H1 (cell line): ENCODE results near the gene PFN2. TPM values are rescaled to one million over a fixed set of nuclear protein-coding genes. Genes with fewer than 3 reads are reported as not detected.

Experiments used
- BRCA1 ChIP-seq: IDR thresholded peaks from 2 replicates; pipeline ENCODE4 v1.6.1; 2012; ENCODE audit warnings: low read depth, low read length, improper control_type of control experiment
- EP300 ChIP-seq, 2 experiments: IDR thresholded peaks; 1 replicate in 1 of 2; 2 replicates in 1 of 2; pipeline ENCODE4 v1.6.1; 2011 to 2012; ENCODE audit warnings: low read depth in 2 of 2, low read length in 2 of 2, mild to moderate bottlenecking in 2 of 2, borderline replicate concordance in 1 of 2, inconsistent platforms in 1 of 2, moderate library complexity in 1 of 2
- FOSL1 ChIP-seq: IDR thresholded peaks from 2 replicates; pipeline ENCODE4 v1.6.1; 2011; ENCODE audit warnings: mild to moderate bottlenecking, low read depth, low read length, moderate library complexity; ENCODE audit not compliant: insufficient read depth
- JUND ChIP-seq: IDR thresholded peaks from 2 replicates; pipeline ENCODE4 v1.6.1; 2011; ENCODE audit warnings: mild to moderate bottlenecking, improper control_type of control experiment, low read length
- KDM4A ChIP-seq: IDR thresholded peaks from one replicate; pipeline ENCODE4 v1.7.1; 2012; ENCODE audit warnings: low read depth, mild to moderate bottlenecking, moderate library complexity, low read length, inconsistent platforms; ENCODE audit not compliant: severe bottlenecking
- NANOG ChIP-seq: IDR thresholded peaks from 2 replicates; pipeline ENCODE4 v1.6.1; 2011; ENCODE audit warnings: low read length, low read depth, mild to moderate bottlenecking, inconsistent platforms; ENCODE audit not compliant: insufficient read depth, poor library complexity, severe bottlenecking
- RFX5 ChIP-seq: IDR thresholded peaks from 2 replicates; pipeline ENCODE4 v1.6.1; 2011; ENCODE audit warnings: low read depth, low read length, improper control_type of control experiment, borderline replicate concordance
- RNF2 ChIP-seq: fragments of 200-900, 300-1000 bp; sonication (generic); IDR thresholded peaks from 2 replicates; pipeline ENCODE4 v1.7.1; 2016; ENCODE audit warnings: borderline replicate concordance, low read depth, mild to moderate bottlenecking, antibody characterized with exemption, low read length; ENCODE audit not compliant: poor library complexity, severe bottlenecking; ENCODE audit errors: missing control alignments
- SP1 ChIP-seq: IDR thresholded peaks from 2 replicates; pipeline ENCODE4 v1.6.1; 2011; ENCODE audit warnings: low read depth, low read length
- polyA plus RNA-seq, 7 experiments: library from polyadenylated mRNA; depleted of rRNA in 3 of 7; stranded (reverse) in 5 of 7; unstranded in 2 of 7; fragments of >200 nt in 5 of 7; fragments of 200-250 nt in 2 of 7; gene quantifications; 1 replicate in 5 of 7; 2 replicates in 1 of 7; 4 replicates in 1 of 7; pipeline versions ENCODE4 v1.2.1 to v1.2.3, GENCODE V29; 2011 to 2013; ENCODE audit warnings: missing spikeins in 2 of 7, mixed read lengths in 2 of 7
- total RNA-seq: library from RNA; stranded (reverse); fragmentation: NEBNext Ultra II Directional; extraction: Animal tissue kit (Norgen Biotek cat#: 25700); gene quantifications from 2 replicates; pipeline ENCODE4 v1.2.1, GENCODE V29; 2021
- TF ChIP-seq, protein P1 (sequence below): fragments of 300-600 bp; sonication (generic); IDR thresholded peaks from 2 replicates; pipeline ENCODE4 v1.7.1; 2012; ENCODE audit warnings: low read length, moderate library complexity, mild to moderate bottlenecking, inconsistent platforms; ENCODE audit not compliant: insufficient replicate concordance

Gene PFN2
- total and polyA plus RNA-seq, 2 of the 8 experiments (the other 6 are each of a cell fraction or from before 2014, with no cell fraction given), result 175 to 311 TPM

DNA sequence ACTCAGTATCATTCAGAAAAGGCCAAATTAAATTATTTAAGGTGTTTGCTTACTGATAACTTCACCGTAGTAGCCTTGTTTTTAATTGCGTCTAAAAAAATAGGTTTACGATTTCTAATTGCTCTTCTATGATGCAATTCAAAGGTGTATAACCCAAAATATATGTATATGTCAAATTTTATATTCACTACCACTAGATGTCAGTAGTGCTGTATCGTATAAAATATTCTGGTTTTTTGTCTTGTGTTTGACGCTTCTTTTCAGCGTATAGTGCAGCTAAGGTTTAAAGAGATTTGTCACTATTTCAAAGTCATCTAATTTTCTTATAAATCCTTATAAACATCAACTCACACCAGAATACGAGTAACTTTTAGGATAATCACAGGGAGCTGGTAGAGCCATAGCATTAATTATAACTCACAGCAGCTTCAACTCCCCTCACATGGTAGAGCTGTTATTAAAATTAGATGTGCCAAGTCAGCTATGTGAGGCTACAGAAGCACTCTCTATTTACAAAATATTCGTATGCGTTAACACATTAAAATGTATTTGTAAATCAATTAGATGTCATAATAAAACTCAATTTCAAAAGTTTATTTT is 3.5 kb downstream of the PFN2 start (continued):
- TF ChIP-seq, protein P1, sequence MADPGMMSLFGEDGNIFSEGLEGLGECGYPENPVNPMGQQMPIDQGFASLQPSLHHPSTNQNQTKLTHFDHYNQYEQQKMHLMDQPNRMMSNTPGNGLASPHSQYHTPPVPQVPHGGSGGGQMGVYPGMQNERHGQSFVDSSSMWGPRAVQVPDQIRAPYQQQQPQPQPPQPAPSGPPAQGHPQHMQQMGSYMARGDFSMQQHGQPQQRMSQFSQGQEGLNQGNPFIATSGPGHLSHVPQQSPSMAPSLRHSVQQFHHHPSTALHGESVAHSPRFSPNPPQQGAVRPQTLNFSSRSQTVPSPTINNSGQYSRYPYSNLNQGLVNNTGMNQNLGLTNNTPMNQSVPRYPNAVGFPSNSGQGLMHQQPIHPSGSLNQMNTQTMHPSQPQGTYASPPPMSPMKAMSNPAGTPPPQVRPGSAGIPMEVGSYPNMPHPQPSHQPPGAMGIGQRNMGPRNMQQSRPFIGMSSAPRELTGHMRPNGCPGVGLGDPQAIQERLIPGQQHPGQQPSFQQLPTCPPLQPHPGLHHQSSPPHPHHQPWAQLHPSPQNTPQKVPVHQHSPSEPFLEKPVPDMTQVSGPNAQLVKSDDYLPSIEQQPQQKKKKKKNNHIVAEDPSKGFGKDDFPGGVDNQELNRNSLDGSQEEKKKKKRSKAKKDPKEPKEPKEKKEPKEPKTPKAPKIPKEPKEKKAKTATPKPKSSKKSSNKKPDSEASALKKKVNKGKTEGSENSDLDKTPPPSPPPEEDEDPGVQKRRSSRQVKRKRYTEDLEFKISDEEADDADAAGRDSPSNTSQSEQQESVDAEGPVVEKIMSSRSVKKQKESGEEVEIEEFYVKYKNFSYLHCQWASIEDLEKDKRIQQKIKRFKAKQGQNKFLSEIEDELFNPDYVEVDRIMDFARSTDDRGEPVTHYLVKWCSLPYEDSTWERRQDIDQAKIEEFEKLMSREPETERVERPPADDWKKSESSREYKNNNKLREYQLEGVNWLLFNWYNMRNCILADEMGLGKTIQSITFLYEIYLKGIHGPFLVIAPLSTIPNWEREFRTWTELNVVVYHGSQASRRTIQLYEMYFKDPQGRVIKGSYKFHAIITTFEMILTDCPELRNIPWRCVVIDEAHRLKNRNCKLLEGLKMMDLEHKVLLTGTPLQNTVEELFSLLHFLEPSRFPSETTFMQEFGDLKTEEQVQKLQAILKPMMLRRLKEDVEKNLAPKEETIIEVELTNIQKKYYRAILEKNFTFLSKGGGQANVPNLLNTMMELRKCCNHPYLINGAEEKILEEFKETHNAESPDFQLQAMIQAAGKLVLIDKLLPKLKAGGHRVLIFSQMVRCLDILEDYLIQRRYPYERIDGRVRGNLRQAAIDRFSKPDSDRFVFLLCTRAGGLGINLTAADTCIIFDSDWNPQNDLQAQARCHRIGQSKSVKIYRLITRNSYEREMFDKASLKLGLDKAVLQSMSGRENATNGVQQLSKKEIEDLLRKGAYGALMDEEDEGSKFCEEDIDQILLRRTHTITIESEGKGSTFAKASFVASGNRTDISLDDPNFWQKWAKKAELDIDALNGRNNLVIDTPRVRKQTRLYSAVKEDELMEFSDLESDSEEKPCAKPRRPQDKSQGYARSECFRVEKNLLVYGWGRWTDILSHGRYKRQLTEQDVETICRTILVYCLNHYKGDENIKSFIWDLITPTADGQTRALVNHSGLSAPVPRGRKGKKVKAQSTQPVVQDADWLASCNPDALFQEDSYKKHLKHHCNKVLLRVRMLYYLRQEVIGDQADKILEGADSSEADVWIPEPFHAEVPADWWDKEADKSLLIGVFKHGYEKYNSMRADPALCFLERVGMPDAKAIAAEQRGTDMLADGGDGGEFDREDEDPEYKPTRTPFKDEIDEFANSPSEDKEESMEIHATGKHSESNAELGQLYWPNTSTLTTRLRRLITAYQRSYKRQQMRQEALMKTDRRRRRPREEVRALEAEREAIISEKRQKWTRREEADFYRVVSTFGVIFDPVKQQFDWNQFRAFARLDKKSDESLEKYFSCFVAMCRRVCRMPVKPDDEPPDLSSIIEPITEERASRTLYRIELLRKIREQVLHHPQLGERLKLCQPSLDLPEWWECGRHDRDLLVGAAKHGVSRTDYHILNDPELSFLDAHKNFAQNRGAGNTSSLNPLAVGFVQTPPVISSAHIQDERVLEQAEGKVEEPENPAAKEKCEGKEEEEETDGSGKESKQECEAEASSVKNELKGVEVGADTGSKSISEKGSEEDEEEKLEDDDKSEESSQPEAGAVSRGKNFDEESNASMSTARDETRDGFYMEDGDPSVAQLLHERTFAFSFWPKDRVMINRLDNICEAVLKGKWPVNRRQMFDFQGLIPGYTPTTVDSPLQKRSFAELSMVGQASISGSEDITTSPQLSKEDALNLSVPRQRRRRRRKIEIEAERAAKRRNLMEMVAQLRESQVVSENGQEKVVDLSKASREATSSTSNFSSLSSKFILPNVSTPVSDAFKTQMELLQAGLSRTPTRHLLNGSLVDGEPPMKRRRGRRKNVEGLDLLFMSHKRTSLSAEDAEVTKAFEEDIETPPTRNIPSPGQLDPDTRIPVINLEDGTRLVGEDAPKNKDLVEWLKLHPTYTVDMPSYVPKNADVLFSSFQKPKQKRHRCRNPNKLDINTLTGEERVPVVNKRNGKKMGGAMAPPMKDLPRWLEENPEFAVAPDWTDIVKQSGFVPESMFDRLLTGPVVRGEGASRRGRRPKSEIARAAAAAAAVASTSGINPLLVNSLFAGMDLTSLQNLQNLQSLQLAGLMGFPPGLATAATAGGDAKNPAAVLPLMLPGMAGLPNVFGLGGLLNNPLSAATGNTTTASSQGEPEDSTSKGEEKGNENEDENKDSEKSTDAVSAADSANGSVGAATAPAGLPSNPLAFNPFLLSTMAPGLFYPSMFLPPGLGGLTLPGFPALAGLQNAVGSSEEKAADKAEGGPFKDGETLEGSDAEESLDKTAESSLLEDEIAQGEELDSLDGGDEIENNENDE, result no peak
- TF ChIP-seq RFX5 (no peak), RNF2 (no peak), FOSL1 (no peak), JUND (no peak), SP1 (no peak), BRCA1 (no peak), NANOG (no peak), KDM4A (no peak), EP300 (IDR thresholded peaks at IDR 0.05; ENCODE audit: borderline replicate concordance in 1 of 2, low read depth in 2 of 2, low read length in 2 of 2) (no peak)
